HCT116 (cell line): Measurements from ENCODE around the gene ZFHX3. TPM values are rescaled to one million over a fixed set of nuclear protein-coding genes. Genes with fewer than 3 reads are reported as not detected.

Experiments
- ATAC-seq: fragments of 200-7000 bp; cut with Tn5 transposase; 2 replicates; pipeline ENCODE4 v1.9.1; 2020; ENCODE audit warnings: mild to moderate bottlenecking, moderate library complexity
- BruUV-seq: library from RNA; stranded (reverse); fragments of 400-500 nt; replicated peaks from 2 replicates; lab custom pipeline; 2021; lab: Mats Ljungman, UMichigan
- CTCF ChIA-PET: fragments of 300-600 bp; sonication (Branson Sonifier 250); formaldehyde crosslinking; loops from one replicate; lab custom pipeline; 2021; ENCODE audit warnings: antibody characterized with exemption; lab: Charles Lee
- POLR2A ChIA-PET: fragments of 300-600, 350-600 bp; sonication (Branson Sonifier 250); formaldehyde crosslinking; loops from one replicate; lab custom pipeline; 2021; ENCODE audit warnings: antibody characterized with exemption; lab: Charles Lee
- RAD21 ChIA-PET, 2 experiments: fragments of 300-600 bp; sonication (Branson Sonifier 250); formaldehyde crosslinking; loops; one replicate each; lab custom pipeline; 2023; ENCODE audit warnings: low total read pairs in 2 of 2; ENCODE audit not compliant: uncharacterized antibody in 2 of 2, unreplicated experiment in 2 of 2, low non-redundant PET in 1 of 2; lab: Charles Lee
- DNase-seq: peaks from one replicate; pipeline ENCODE4 v3.0.0-alpha.2; 2010; ENCODE audit warnings: low read depth, low spot score
- H2AFZ ChIP-seq: fragments of 200-600 bp; shearing (Covaris generic), sonication (generic); 2 replicates; pipeline ENCODE4 v1.6.1; 2017; ENCODE audit warnings: low read depth, mixed run types, mixed read lengths, antibody characterized with exemption, low read length; ENCODE audit not compliant: poor library complexity, severe bottlenecking
- H3K27ac ChIP-seq: 2 replicates; pipeline ENCODE4 v1.5.1; 2012; ENCODE audit warnings: low read depth, low read length
- H3K27me3 ChIP-seq: fragments of 200-600 bp; sonication (generic); 2 replicates; pipeline ENCODE4 v1.6.1; 2016; ENCODE audit warnings: mixed run types, low read length, mixed read lengths; ENCODE audit not compliant: insufficient read depth
- H3K36me3 ChIP-seq, 2 experiments: fragments of 200-500 bp in 1 of 2; fragments of 200-600 bp in 1 of 2; sonication (Bioruptor generic) in 1 of 2; sonication (generic) in 1 of 2; 2 replicates each; pipeline versions ENCODE4 v1.5.1 to v1.6.1; 2014 to 2016; ENCODE audit warnings: low read length in 2 of 2, inconsistent platforms in 1 of 2, mixed read lengths in 1 of 2, mixed run types in 1 of 2; ENCODE audit not compliant: insufficient read depth in 2 of 2, control insufficient read depth in 1 of 2
- H3K4me1 ChIP-seq, 2 experiments: fragments of 200-600 bp in 1 of 2; sonication (generic) in 1 of 2; 2 replicates each; pipeline versions ENCODE4 v1.5.1 to v1.6.1; 2012 to 2017; ENCODE audit warnings: low read length in 2 of 2, inconsistent platforms in 1 of 2, mild to moderate bottlenecking in 1 of 2, mixed read lengths in 1 of 2, mixed run types in 1 of 2, moderate library complexity in 1 of 2; ENCODE audit not compliant: insufficient read depth in 2 of 2, control insufficient read depth in 1 of 2
- H3K4me2 ChIP-seq: fragments of 200-600 bp; sonication (generic); 2 replicates; pipeline ENCODE4 v1.6.1; 2017; ENCODE audit warnings: mixed run types, low read length, mixed read lengths
- H3K4me3 ChIP-seq, 2 experiments: fragments of 200-600 bp in 1 of 2; sonication (generic) in 1 of 2; replicated peaks in 1 of 2; 2 replicates each; pipeline ENCODE4 v1.5.1; 2011 to 2016; ENCODE audit warnings: low read length in 2 of 2, control low read depth in 1 of 2, low read depth in 1 of 2, mild to moderate bottlenecking in 1 of 2, mixed read lengths in 1 of 2, mixed run types in 1 of 2
- H3K79me2 ChIP-seq: fragments of 200-600 bp; sonication (generic); 2 replicates; pipeline ENCODE4 v1.6.1; 2017; ENCODE audit warnings: mild to moderate bottlenecking, mixed run types, low read length, moderate library complexity, mixed read lengths; ENCODE audit not compliant: insufficient read depth
- H3K9ac ChIP-seq: fragments of 200-600 bp; sonication (generic); 2 replicates; pipeline ENCODE4 v1.6.1; 2016; ENCODE audit warnings: low read length, mixed read lengths
- H3K9me2 ChIP-seq: fragments of 200-600 bp; sonication (generic), shearing (Covaris generic); 2 replicates; pipeline ENCODE4 v1.6.1; 2017; ENCODE audit warnings: mixed run types, mild to moderate bottlenecking, moderate library complexity; ENCODE audit not compliant: insufficient read depth
- H3K9me3 ChIP-seq, 2 experiments: fragments of 200-500 bp in 1 of 2; fragments of 200-600 bp in 1 of 2; sonication (Bioruptor generic) in 1 of 2; sonication (generic) in 1 of 2; 2 replicates each; pipeline ENCODE4 v1.6.1; 2014 to 2017; ENCODE audit warnings: low read length in 2 of 2, mixed read lengths in 2 of 2, inconsistent platforms in 1 of 2, low read depth in 1 of 2, mild to moderate bottlenecking in 1 of 2, mixed run types in 1 of 2, moderate library complexity in 1 of 2; ENCODE audit not compliant: control insufficient read depth in 1 of 2, insufficient read depth in 1 of 2
- H4K20me1 ChIP-seq: fragments of 200-600 bp; sonication (generic), shearing (Covaris generic); 2 replicates; pipeline ENCODE4 v1.6.1; 2017; ENCODE audit warnings: mixed run types, mild to moderate bottlenecking, moderate library complexity; ENCODE audit not compliant: insufficient read depth
- CBX3 ChIP-seq: IDR thresholded peaks from 2 replicates; pipeline ENCODE4 v1.6.1; 2012; ENCODE audit warnings: low read depth
- CEBPB ChIP-seq: IDR thresholded peaks from 2 replicates; pipeline ENCODE4 v1.6.1; 2012; ENCODE audit warnings: low read depth
- ELF1 ChIP-seq: IDR thresholded peaks from 2 replicates; pipeline ENCODE4 v1.6.1; 2012; ENCODE audit warnings: low read depth, borderline replicate concordance
- EZH2 ChIP-seq: fragments of 200-600 bp; sonication (generic); IDR thresholded peaks from 2 replicates; pipeline ENCODE4 v1.6.1; 2017; ENCODE audit warnings: antibody characterized with exemption, mixed run types
- EZH2phosphoT487 ChIP-seq: fragments of 200-600 bp; IDR thresholded peaks from 2 replicates; pipeline ENCODE4 v1.6.1; 2018; ENCODE audit warnings: antibody characterized with exemption, borderline replicate concordance
- FOSL1 ChIP-seq: IDR thresholded peaks from 2 replicates; pipeline ENCODE4 v1.6.1; 2012; ENCODE audit warnings: low read depth
- JUND ChIP-seq: IDR thresholded peaks from 2 replicates; pipeline ENCODE4 v1.6.1; 2012
- RAD21 ChIP-seq: IDR thresholded peaks from 2 replicates; pipeline ENCODE4 v1.6.1; 2012; ENCODE audit warnings: low read depth, mild to moderate bottlenecking
- REST ChIP-seq: IDR thresholded peaks from 2 replicates; pipeline ENCODE4 v1.6.1; 2012; ENCODE audit warnings: low read depth
- SP1 ChIP-seq: IDR thresholded peaks from 2 replicates; pipeline ENCODE4 v1.6.1; 2012; ENCODE audit warnings: low read depth
- SRF ChIP-seq: IDR thresholded peaks from 2 replicates; pipeline ENCODE4 v1.6.1; 2012; ENCODE audit warnings: low read depth
- TCF7L2 ChIP-seq: IDR thresholded peaks from 2 replicates; pipeline ENCODE4 v1.7.0; 2011; ENCODE audit warnings: borderline replicate concordance, inconsistent platforms; ENCODE audit not compliant: insufficient read depth, insufficient read length; ENCODE audit errors: extremely low read depth
- YY1 ChIP-seq: IDR thresholded peaks from 2 replicates; pipeline ENCODE4 v1.6.1; 2011; ENCODE audit warnings: low read length, low read depth, moderate library complexity, mild to moderate bottlenecking; ENCODE audit not compliant: insufficient replicate concordance; ENCODE audit errors: extremely low read depth
- ZFX ChIP-seq: fragments of 450-650 bp; IDR thresholded peaks from 2 replicates; pipeline ENCODE4 v1.6.1; 2017
- ZNF274 ChIP-seq: fragments of 200-500 bp; sonication (Bioruptor generic); IDR thresholded peaks from 2 replicates; pipeline ENCODE4 v1.6.1; 2014; ENCODE audit warnings: mild to moderate bottlenecking, low read depth, low read length, inconsistent platforms
- intact Hi-C: fragments of 100-400 bp; cut with micrococcal nuclease; formaldehyde crosslinking; loops from 2 replicates; pipeline ENCODE4 v1.10.0; 2022
- total RNA-seq: library from RNA; stranded (reverse); gene quantifications from one replicate; pipeline ENCODE4 v1.2.1, GENCODE V29; 2021; ENCODE audit not compliant: unreplicated experiment
- TF ChIP-seq, protein P1 (sequence below): IDR thresholded peaks from 2 replicates; pipeline ENCODE4 v1.6.1; 2011; ENCODE audit warnings: mild to moderate bottlenecking, low read length, moderate library complexity; ENCODE audit not compliant: insufficient replicate concordance; ENCODE audit errors: extremely low read depth
- TF ChIP-seq, protein P2 (sequence below), 3 experiments: fragments of 200-600 bp in 1 of 3; sonication (generic) in 1 of 3; IDR thresholded peaks in 2 of 3; conservative IDR thresholded peaks in 1 of 3; 2 replicates each; pipeline ENCODE4 v1.5.1; 2012 to 2017; ENCODE audit warnings: low read depth in 2 of 3, low read length in 2 of 3, antibody characterized with exemption in 1 of 3, borderline replicate concordance in 1 of 3, control low read depth in 1 of 3, mild to moderate bottlenecking in 1 of 3, mixed read lengths in 1 of 3, mixed run types in 1 of 3, moderate library complexity in 1 of 3; ENCODE audit not compliant: insufficient read depth in 1 of 3

Gene ZFHX3
- total RNA-seq, 1 experiment from 2014 or later = 6.3 TPM

GRCh38 chr16:72921620-72922019, 126.3 kb downstream of the ZFHX3 start (continued):
- TF ChIP-seq SRF = no peak
- TF ChIP-seq, all 23 proteins: peak for 0

GRCh38 chr16:72921106-72921505, 126.8 kb downstream of the ZFHX3 start:
- H3K9me2 ChIP-seq = no peaks in the 10 kb centered on the region
- H3K27ac ChIP-seq = no peak overlapping the region
- CTCF ChIA-PET = interaction anchor here (0.7 kb wide), 1 partner anchor 24 kb away, joined by 3 read pairs; no protein-coding TSS in a partner anchor
- H3K9me3 ChIP-seq = no peaks in the 10 kb centered on the region
- TF ChIP-seq REST (no peak), CBX3 (no peak), EZH2 (no peak), FOSL1 (no peak), ELF1 (no peak), EZH2phosphoT487 (no peak), RAD21 (no peak), CEBPB (no peak), SP1 (no peak), ZFX (no peak), TCF7L2 (no peak), ZNF274 (no peak), SRF (no peak), YY1 (no peak), JUND (no peak)
- TF ChIP-seq, protein P1, sequence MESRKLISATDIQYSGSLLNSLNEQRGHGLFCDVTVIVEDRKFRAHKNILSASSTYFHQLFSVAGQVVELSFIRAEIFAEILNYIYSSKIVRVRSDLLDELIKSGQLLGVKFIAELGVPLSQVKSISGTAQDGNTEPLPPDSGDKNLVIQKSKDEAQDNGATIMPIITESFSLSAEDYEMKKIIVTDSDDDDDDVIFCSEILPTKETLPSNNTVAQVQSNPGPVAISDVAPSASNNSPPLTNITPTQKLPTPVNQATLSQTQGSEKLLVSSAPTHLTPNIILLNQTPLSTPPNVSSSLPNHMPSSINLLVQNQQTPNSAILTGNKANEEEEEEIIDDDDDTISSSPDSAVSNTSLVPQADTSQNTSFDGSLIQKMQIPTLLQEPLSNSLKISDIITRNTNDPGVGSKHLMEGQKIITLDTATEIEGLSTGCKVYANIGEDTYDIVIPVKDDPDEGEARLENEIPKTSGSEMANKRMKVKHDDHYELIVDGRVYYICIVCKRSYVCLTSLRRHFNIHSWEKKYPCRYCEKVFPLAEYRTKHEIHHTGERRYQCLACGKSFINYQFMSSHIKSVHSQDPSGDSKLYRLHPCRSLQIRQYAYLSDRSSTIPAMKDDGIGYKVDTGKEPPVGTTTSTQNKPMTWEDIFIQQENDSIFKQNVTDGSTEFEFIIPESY = no peak
- TF ChIP-seq, protein P2, sequence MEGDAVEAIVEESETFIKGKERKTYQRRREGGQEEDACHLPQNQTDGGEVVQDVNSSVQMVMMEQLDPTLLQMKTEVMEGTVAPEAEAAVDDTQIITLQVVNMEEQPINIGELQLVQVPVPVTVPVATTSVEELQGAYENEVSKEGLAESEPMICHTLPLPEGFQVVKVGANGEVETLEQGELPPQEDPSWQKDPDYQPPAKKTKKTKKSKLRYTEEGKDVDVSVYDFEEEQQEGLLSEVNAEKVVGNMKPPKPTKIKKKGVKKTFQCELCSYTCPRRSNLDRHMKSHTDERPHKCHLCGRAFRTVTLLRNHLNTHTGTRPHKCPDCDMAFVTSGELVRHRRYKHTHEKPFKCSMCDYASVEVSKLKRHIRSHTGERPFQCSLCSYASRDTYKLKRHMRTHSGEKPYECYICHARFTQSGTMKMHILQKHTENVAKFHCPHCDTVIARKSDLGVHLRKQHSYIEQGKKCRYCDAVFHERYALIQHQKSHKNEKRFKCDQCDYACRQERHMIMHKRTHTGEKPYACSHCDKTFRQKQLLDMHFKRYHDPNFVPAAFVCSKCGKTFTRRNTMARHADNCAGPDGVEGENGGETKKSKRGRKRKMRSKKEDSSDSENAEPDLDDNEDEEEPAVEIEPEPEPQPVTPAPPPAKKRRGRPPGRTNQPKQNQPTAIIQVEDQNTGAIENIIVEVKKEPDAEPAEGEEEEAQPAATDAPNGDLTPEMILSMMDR (IDR thresholded peaks at IDR 0.05 in 2 of 3, conservative IDR thresholded peaks at IDR 0.05 in 1 of 3; ENCODE audit: borderline replicate concordance in 1 of 3, insufficient read depth in 1 of 3, low read depth in 2 of 3, low read length in 2 of 3) = no peak
- no peak for DNase-seq
- RAD21 ChIA-PET = no interaction called here
- no peak for ATAC-seq
- H3K27me3 ChIP-seq = no peaks in the 10 kb centered on the region
- H3K4me3 ChIP-seq = no peak overlapping the region
- POLR2A ChIA-PET = no interaction called here
- no peak overlapping the region for H3K4me2 ChIP-seq
- no peak overlapping the region for H3K9ac ChIP-seq
- H3K36me3 ChIP-seq = no peaks in the 10 kb centered on the region
- intact Hi-C loops = no loop called here
- no peaks in the 10 kb centered on the region for H3K4me1 ChIP-seq
- 0 out of 2 replicates have a peak, but pooled peaks cover 6% of the 10 kb centered on the region for H4K20me1 ChIP-seq
- BruUV-seq = no TSS peak
- H3K79me2 ChIP-seq = no peaks in the 10 kb centered on the region
- H2AFZ ChIP-seq = no peak overlapping the region
